HG03045 (cell line): ENCODE measurements around the gene TLDC2.
"Not testable (repeated sequence)": the region's sequence is repeated elsewhere in the genome, so short reads cannot be mapped to it uniquely, and the experiment has no call there.

Source experiments
- ATAC-seq: cut with Tn5 transposase; IDR thresholded peaks from one replicate; pipeline ENCODE4 v1.9.1; 2021; ENCODE audit warnings: mild to moderate bottlenecking, moderate library complexity; ENCODE audit not compliant: unreplicated experiment

TLDC2 gene

GRCh38 chr20:36866681-36867495 lies 9.1 kb upstream of the TLDC2 start:
- no peak for ATAC-seq

GRCh38 chr20:36871640-36872570 lies 4.0 kb upstream of the TLDC2 start:
- ATAC-seq: no peak

GRCh38 chr20:36872852-36873251 lies 3.1 kb upstream of the TLDC2 start:
- ATAC-seq: no peak

GRCh38 chr20:36873498-36874189 lies 2.3 kb upstream of the TLDC2 start:
- no peak for ATAC-seq

GRCh38 chr20:36875093-36875492 lies 845 bp upstream of the TLDC2 start:
- not testable (repeated sequence) for ATAC-seq

- no peak for ATAC-seq
These were observed 515 bp downstream of the TLDC2 start for GRCh38 chr20:36876473-36876833.

- ATAC-seq: no peak
These were observed 3.0 kb downstream of the TLDC2 start for GRCh38 chr20:36878941-36879340.

- no peak for ATAC-seq
These were observed 4.9 kb downstream of the TLDC2 start for GRCh38 chr20:36880741-36881250.

- ATAC-seq: no peak
These were observed 5.4 kb downstream of the TLDC2 start for GRCh38 chr20:36881331-36881730.

- ATAC-seq: no peak
These were observed 6.0 kb downstream of the TLDC2 start for GRCh38 chr20:36881888-36882287.

GRCh38 chr20:36883977-36884535 lies 8.1 kb downstream of the TLDC2 start:
- ATAC-seq: no peak

GRCh38 chr20:36885356-36885755 lies 9.4 kb downstream of the TLDC2 start:
- ATAC-seq: no peak

GRCh38 chr20:36886859-36887751 lies 11.2 kb downstream of the TLDC2 start:
- peak; percentile 74 for ATAC-seq

- no peak for ATAC-seq
These were observed 11.8 kb downstream of the TLDC2 start for GRCh38 chr20:36887752-36888090.

- ATAC-seq: no peak
These were observed 13.1 kb downstream of the TLDC2 start for GRCh38 chr20:36888880-36889516.

GRCh38 chr20:36890586-36890985 lies 14.6 kb downstream of the TLDC2 start:
- ATAC-seq: no peak

GRCh38 chr20:36891211-36891610 lies 15.3 kb downstream of the TLDC2 start:
- ATAC-seq: no peak

- no peak for ATAC-seq
These were observed 17.9 kb downstream of the TLDC2 start for GRCh38 chr20:36893801-36894200.

GRCh38 chr20:36895036-36895435 lies 19.1 kb downstream of the TLDC2 start:
- no peak for ATAC-seq
